NCI-H2107 treated with DMSO at 0.1 percent for 48 hours (cell line): ENCODE results near the gene ZP3.
"Not testable (repeated sequence)": the region's sequence is repeated elsewhere in the genome, so short reads cannot be mapped to it uniquely, and the experiment has no call there.

Experiments
- DNase-seq: peaks from one replicate; lab custom pipeline; 2025; ENCODE audit not compliant: unreplicated experiment; lab: John Stamatoyannopoulos, UW

ZP3 gene

GRCh38 chr7:76424413-76425111 is at the start of gene ZP3:
Gene ZP3, plus strand, starts transcription at chr7:76424950. Its CDS starts 15 bp downstream, at chr7:76424965.
- DNase-seq: peak; percentile 65

DNA sequence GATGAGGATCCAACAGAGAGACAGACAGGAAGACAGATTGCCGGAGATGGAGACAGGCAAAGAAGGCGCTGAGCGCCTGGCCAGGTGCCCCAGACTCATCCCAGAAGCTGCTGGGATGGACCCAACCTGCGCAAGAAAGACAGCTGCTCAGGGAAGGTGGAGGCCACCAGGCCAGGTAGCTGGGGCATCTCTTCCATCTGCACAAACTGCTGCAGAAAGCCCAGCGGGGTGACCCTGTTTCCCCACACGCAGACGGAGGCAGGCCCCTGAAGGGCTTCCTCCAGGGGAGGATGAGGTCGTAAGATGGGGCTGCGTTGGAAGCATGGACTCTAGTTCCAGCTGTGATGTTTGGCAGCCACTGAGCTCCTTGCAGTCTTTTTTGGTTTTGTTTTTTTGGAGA is 49.5 kb upstream of the ZP3 start:
- no peak for DNase-seq

DNA sequence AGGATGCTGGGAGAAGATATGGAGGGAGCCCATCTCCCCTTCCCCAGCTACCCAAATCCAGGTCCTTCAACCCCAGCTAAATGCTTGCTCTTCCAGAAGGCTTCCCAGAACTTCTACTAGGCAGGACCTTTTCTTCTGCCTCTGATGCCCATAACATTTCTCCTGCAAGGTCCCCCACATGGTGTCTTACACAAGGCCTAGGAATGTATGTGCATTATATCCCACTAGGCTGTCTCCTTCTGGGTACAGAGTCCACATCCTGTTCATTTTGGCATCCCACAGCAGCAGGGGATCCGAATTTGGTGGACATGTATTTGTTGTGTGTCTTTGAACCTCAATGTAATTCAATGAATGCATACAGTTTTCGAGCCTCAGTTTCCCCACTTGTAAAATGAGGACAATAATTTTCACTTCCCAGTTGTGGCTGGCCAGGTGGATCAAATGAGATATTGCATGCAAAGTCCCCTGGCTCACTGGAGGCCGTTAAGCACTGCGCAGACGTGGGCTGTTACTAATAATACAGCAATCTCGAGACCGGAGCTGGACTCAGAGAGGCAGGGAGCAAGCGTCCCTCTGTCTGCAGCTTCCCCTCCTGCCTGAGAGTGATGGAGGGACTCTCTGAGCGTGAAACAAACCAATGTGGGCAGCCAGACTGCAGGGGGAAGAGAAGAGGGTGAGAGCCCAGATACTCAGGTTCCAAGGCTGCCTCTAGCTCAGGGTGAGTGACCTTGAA is 47.4 kb upstream of the ZP3 start:
- DNase-seq: no peak

GRCh38 chr7:76380623-76380966 is 44.2 kb upstream of the ZP3 start:
- DNase-seq: no peak

GRCh38 chr7:76381814-76382213 is 42.9 kb upstream of the ZP3 start:
- no peak for DNase-seq

GRCh38 chr7:76383089-76383944 is 41.4 kb upstream of the ZP3 start:
- no peak for DNase-seq

- no peak for DNase-seq
These were observed 38.0 kb upstream of the ZP3 start for GRCh38 chr7:76386691-76387260.

DNA sequence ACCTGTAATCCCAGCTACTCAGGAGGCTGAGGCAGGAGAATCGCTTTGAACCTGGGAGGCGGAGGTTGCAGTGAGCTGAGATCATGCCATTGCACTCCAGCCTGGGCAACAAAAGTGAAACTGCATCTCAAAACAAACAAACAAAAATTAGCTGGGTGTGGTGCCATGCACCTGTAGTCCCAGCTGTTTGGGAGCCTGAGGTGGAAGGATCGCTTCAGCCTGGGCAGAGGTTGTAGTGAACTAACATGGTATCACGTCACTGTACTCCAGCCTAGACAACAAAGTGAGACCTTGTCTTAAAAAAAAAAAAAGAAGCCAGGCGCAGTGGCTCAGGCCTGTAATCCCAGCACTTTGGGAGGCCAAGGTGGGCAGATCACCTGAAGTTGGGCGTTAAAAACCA is 37.0 kb upstream of the ZP3 start:
- not testable (repeated sequence) for DNase-seq

DNA sequence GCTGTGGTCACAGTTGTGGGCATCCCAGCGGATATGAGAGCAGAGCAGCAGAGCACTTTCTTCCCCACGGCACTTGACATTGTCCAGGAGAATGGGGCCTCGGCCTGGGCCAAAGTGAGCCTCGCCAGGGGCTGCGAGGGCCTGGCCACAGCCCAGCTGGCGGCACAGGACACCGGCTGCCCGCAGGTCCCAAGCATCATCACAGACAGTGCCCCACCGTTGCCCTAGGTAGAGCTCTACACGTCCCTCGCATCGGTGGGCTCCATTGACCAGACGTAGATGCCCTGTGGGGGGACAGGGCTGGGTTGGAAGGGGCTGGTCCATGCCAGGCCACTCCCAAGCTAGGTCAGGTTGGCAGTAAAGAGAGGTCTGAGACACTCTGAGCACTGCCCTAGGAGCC is 34.7 kb upstream of the ZP3 start:
- DNase-seq: no peak

DNA sequence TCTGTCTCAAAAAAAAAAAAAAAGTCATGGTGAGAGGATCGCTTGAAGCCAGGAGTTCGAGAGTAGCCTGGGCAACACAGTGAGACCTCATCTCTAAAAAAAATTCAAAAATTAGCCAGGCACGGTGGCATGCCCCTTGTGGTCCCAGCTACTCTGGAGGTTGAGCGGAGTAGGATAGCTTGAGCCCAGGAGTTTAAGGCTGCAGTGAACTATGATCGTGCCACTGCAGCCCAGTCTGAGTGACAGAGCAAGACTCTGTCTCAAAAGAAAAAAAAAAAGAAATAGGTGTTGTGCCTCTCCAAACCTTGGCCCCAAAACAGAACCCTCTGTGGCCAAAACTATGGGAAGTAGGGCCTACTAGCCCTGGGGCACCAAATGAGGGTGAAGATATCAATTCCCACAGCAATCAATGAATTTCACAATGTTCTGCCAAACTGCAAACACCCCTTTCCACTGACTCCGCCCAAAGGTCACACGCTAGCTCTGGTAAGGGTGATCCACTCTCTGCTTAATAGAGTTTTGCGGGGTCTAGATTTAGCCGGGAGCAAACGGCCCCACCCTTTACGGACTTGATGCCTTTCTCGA is 32.1 kb upstream of the ZP3 start:
- DNase-seq: no peak

DNA sequence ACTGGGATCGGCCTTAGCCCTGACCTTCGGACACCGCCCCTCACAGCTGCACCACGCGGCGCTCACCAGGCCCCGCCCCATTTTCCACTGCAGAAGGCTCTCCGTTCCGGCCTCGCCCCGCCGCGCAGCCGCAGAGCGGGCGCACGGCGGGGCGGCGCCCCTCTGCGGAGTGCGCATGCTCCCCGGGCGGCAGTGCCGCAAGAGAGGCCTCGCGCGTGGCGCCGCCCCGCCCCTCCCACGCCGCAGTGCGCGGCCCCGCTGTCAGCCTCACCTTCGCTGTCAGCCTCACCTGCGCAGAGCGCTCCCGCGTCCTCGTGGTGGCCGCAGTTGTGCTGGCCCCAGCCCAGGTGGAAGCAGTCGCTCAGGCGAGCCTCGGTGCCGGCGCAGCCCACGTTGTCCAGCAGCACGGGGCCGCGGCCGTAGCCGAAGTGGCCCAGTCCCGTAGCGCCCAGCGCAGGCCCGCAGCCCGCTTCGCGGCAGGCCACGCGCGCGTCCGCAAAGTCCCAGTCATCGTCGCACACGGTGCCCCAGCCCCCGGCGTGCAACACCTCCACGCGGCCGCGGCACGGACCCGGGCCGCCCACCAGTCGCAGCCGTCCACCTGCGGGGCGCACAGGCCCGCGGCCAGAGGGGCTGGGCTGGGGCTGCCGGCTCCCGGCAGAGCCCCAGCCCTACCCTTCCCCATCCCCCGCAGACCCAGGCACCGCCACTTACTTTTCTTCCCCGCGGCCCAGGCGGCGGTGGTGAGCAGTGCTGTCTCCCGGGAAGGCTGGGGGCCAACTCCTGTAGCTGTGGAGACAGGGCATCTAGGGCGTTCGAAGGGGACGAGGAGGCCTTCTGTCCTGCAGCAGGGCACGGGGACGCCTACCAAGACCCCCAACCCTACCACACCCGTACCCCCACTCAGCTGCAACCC is 31.4 kb upstream of the ZP3 start:
- DNase-seq: peak; percentile 84

DNA sequence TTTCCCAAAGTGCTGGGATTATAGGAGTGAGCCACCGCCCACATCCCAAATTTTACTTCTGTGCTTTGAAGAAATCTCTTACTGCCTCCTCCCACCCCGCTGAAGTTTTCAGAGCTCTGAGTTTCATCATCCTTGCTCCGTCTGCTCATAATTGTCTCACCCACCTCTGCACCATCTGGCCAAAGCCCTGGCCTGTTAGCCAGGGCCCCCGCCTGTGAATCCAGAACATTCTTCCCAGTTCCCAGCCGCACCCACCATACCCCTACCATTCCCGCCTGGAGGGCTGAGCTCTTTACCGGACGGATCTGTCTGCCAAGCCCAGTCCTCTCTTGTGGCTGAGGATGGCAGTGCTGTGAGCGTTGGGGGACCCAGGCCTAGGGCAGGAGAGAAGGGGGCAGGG is 29.8 kb upstream of the ZP3 start:
- DNase-seq: no peak

GRCh38 chr7:76395605-76395964 is 29.2 kb upstream of the ZP3 start:
- DNase-seq: not testable (repeated sequence)

DNA sequence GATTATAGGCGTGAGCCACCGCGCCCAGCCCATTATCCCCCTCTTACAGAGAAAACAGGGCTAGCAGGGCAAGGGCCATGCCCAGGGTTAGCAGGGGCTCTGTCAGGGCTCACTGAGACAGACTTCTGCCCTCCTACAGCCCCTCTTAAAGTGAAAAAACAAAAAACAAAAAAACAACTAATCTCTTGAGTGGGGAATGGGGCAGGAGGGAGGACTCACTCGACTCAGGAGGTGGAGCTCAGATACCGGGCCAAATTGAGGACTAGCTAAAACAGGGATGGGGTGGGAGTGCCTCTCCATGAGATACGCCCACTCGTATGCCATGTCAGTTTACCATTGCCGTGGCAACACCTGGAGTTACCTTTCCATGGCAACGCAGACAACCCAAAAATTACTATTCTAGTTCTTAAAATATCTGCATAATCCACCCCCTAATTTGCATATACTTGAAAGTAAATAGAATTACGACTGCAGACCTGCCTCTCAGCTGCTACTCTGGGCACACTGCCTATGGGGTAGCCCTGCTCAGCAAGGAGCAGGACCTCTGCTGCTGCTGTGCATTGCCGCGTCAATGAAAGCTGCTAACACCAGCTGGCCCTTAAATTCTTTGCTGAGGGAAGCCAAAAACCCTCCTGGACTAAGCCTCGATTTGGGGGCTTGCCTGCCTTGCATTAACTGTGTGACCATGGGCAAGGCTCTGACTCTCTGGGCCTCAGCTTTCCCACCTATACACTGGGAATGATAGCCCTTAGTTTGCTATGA is 28.6 kb upstream of the ZP3 start:
- no peak for DNase-seq

DNA sequence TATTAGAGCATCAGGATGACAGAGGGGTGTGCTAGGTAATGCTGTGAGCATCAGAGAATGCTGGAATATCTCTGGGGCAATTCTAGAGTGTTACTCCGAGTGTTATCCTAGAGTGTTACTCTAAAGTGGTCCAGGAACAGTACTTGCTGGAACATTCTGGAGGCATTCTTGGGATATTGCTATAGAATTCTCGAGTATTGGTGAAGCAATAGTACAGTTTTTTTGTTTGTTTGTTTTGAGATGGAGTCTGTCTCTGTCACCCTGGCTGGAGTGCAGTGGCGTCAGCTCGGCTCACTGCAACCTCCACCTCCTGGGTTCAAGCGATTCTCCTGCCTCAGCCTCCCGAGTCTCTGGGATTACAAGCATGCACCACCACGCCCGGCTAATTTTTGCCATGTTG is 27.9 kb upstream of the ZP3 start:
- DNase-seq: no peak

- peak; percentile 14 for DNase-seq
These were observed 27.2 kb upstream of the ZP3 start for GRCh38 chr7:76397409-76398183.

DNA sequence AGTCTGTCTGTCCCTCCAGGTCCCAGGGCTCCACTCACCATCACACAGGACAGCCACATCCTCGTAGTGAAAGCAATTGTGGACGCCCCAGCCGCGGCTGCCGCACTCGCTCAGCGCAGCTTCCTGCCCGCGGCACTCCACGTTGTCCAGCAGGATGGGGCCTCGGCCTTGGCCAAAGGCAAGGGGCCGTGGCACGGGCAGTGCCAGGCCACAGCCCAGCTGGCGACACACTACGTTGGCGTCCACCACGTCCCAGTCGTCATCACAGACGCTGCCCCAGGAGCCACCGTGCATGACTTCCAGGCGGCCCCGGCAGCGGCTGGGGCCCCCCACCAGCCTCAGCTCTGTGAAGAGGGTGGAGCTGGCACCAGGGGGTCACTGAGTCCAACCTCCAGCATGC is 24.5 kb upstream of the ZP3 start:
- DNase-seq: no peak

- DNase-seq: not testable (repeated sequence)
These were observed 21.7 kb upstream of the ZP3 start for GRCh38 chr7:76403097-76403496.
